GM12878 (cell line): ENCODE measurements around the gene TICRR.

Experiments used
- CHD2 ChIP-seq: IDR thresholded peaks from 2 replicates; pipeline ENCODE4 v1.6.1; 2011; ENCODE audit warnings: low read depth, low read length, improper control_type of control experiment, borderline replicate concordance
- CTCF ChIP-seq, 3 experiments: IDR thresholded peaks in 2 of 3; conservative IDR thresholded peaks in 1 of 3; 2 replicates each; pipeline ENCODE4 v1.5.1; 2011; ENCODE audit warnings: low read depth in 3 of 3, low read length in 3 of 3, mild to moderate bottlenecking in 3 of 3, control low read depth in 2 of 3, moderate library complexity in 2 of 3, inconsistent platforms in 1 of 3, mixed read lengths in 1 of 3; ENCODE audit not compliant: control insufficient read depth in 2 of 3, insufficient read depth in 1 of 3; ENCODE audit errors: extremely low read depth in 1 of 3
- ETV6 ChIP-seq, 2 experiments: fragments of 450-650 bp in 1 of 2; IDR thresholded peaks in 1 of 2; conservative IDR thresholded peaks in 1 of 2; 2 replicates each; pipeline ENCODE4 v1.6.1; 2014; ENCODE audit warnings: antibody characterized with exemption in 1 of 2, borderline replicate concordance in 1 of 2, low read depth in 1 of 2, mild to moderate bottlenecking in 1 of 2, moderate library complexity in 1 of 2
- EZH2 ChIP-seq: IDR thresholded peaks from 2 replicates; pipeline ENCODE4 v1.6.1; 2012; ENCODE audit warnings: low read depth, mild to moderate bottlenecking, control low read depth, inconsistent platforms, low read length, borderline replicate concordance; ENCODE audit not compliant: control insufficient read depth
- MTA3 ChIP-seq: IDR thresholded peaks from 2 replicates; pipeline ENCODE4 v1.6.1; 2012; ENCODE audit warnings: low read length, inconsistent platforms, borderline replicate concordance
- NFXL1 ChIP-seq: fragments of 450-650 bp; IDR thresholded peaks from 2 replicates; pipeline ENCODE4 v1.6.1; 2017; ENCODE audit warnings: antibody characterized with exemption, mild to moderate bottlenecking, borderline replicate concordance
- NR2C2 ChIP-seq: IDR thresholded peaks from 2 replicates; pipeline ENCODE4 v1.6.1; 2011; ENCODE audit warnings: borderline replicate concordance, low read depth; ENCODE audit not compliant: control insufficient read depth, insufficient read length
- NRF1 ChIP-seq: conservative IDR thresholded peaks from 2 replicates; pipeline ENCODE4 v1.6.1; 2011; ENCODE audit warnings: mild to moderate bottlenecking, low read depth, low read length, improper control_type of control experiment
- POLR2AphosphoS5 ChIP-seq: IDR thresholded peaks from 2 replicates; pipeline ENCODE4 v1.6.1; 2011; ENCODE audit warnings: mild to moderate bottlenecking, low read length, inconsistent platforms
- SMC3 ChIP-seq: IDR thresholded peaks from 2 replicates; pipeline ENCODE4 v1.6.1; 2011; ENCODE audit warnings: low read length, improper control_type of control experiment, borderline replicate concordance
- TCF12 ChIP-seq: IDR thresholded peaks from 2 replicates; pipeline ENCODE4 v1.6.1; 2011; ENCODE audit warnings: low read depth, mild to moderate bottlenecking, low read length
- TCF7 ChIP-seq: IDR thresholded peaks from 2 replicates; pipeline ENCODE4 v1.6.1; 2014; ENCODE audit warnings: antibody characterized with exemption, borderline replicate concordance
- USF2 ChIP-seq: IDR thresholded peaks from 2 replicates; pipeline ENCODE4 v1.6.1; 2011; ENCODE audit warnings: low read depth, low read length, improper control_type of control experiment, borderline replicate concordance

- TF ChIP-seq NFXL1 (no peak), SMC3 (no peak), ETV6 (conservative IDR thresholded peaks at IDR 0.05 in 1 of 2, IDR thresholded peaks at IDR 0.05 in 1 of 2; ENCODE audit: borderline replicate concordance in 1 of 2, low read depth in 1 of 2) (no peak), CHD2 (no peak), TCF7 (no peak), CTCF (IDR thresholded peaks at IDR 0.05 in 2 of 3, conservative IDR thresholded peaks at IDR 0.05 in 1 of 3; ENCODE audit: control insufficient read depth in 2 of 3, extremely low read depth in 1 of 3, insufficient read depth in 1 of 3, low read depth in 3 of 3, low read length in 3 of 3) (no peak), USF2 (no peak), NRF1 (no peak), EZH2 (no peak), POLR2AphosphoS5 (no peak), MTA3 (no peak), NR2C2 (no peak), TCF12 (no peak)
These were observed 73.1 kb downstream of the TICRR start for GRCh38 chr15:89648106-89649012.
